Coronary artery (tissue), 2 donors: Measurements from ENCODE around the gene ARID1B.

Source experiments
- DNase-seq: peaks from one replicate; pipeline ENCODE4 v3.0.0-alpha.2; 2017; ENCODE audit warnings: low spot score
- H3K27ac ChIP-seq, 2 donors: fragments of 200-600 bp; sonication (generic); one replicate each; pipeline ENCODE4 v1.5.1; 2016 to 2019
- H3K4me3 ChIP-seq: fragments of 200-600 bp; sonication (generic); 2 replicates; pipeline ENCODE4 v1.5.1; 2016; ENCODE audit warnings: mild to moderate bottlenecking, moderate library complexity
- CTCF ChIP-seq: fragments of 200-600 bp; sonication (generic); IDR thresholded peaks from one replicate; pipeline ENCODE4 v1.5.1; 2019; ENCODE audit warnings: antibody characterized with exemption

The ARID1B gene

GRCh38 chr6:156956286-156956685 is 179.1 kb downstream of the ARID1B start:
- Histone ChIP-seq H3K4me3 (no peak overlapping the region), H3K27ac (peak overlapping the region in 1 of 2 donors; percentile 37)
- no peak for DNase-seq
- TF ChIP-seq CTCF: no peak

GRCh38 chr6:156957931-156958547 is 180.9 kb downstream of the ARID1B start:
- TF ChIP-seq CTCF: no peak
- Histone ChIP-seq H3K4me3 (no peak overlapping the region), H3K27ac (no peak overlapping the region)
- DNase-seq: no peak

GRCh38 chr6:156960525-156960924 is 183.3 kb downstream of the ARID1B start:
- Histone ChIP-seq H3K27ac (no peak overlapping the region), H3K4me3 (no peak overlapping the region)
- no peak for TF ChIP-seq CTCF
- DNase-seq: no peak

- Histone ChIP-seq H3K4me3 (no peak overlapping the region), H3K27ac (no peak overlapping the region)
- DNase-seq: no peak
- no peak for TF ChIP-seq CTCF
Measured at GRCh38 chr6:156961282-156961892, 184.2 kb downstream of the ARID1B start.

- no peak for TF ChIP-seq CTCF
- no peak for DNase-seq
- H3K4me3 ChIP-seq: peak overlapping the region; percentile 65
- peak overlapping the region in 1 of 2 donors; percentile 44 for H3K27ac ChIP-seq
Measured at GRCh38 chr6:156963712-156964700, 186.8 kb downstream of the ARID1B start.

GRCh38 chr6:156967852-156968251 is 190.7 kb downstream of the ARID1B start:
- TF ChIP-seq CTCF: no peak
- H3K27ac ChIP-seq: no peak overlapping the region
- no peak overlapping the region for H3K4me3 ChIP-seq
- no peak for DNase-seq
